GM12878 (cell line): ENCODE measurements around the gene CD40LG. TPM values are rescaled to one million over a fixed set of nuclear protein-coding genes. Genes with fewer than 3 reads are reported as not detected.

Experiments used
- ATAC-seq: fragments of 200-7000 bp; cut with Tn5 transposase; 3 replicates; pipeline ENCODE4 v1.9.1; 2020; ENCODE audit warnings: mild to moderate bottlenecking, moderate library complexity
- BruUV-seq: library from RNA; stranded (reverse); fragments of 400-500 nt; replicated peaks from 2 replicates; lab custom pipeline; 2021; lab: Mats Ljungman, UMichigan
- CTCF ChIA-PET: fragments of 300-600 bp; sonication (Branson Sonifier 250); formaldehyde crosslinking; extraction: SDS; loops from one replicate; lab custom pipeline; 2021; ENCODE audit warnings: inconsistent platforms; lab: Yijun Ruan, JAX
- POLR2A ChIA-PET: fragments of 350-600 bp; formaldehyde crosslinking; extraction: SDS; loops from one replicate; lab custom pipeline; 2021; ENCODE audit warnings: inconsistent platforms; lab: Charles Lee
- RAD21 ChIA-PET: fragments of 300-600 bp; sonication (Branson Sonifier 250); formaldehyde crosslinking; loops from one replicate; lab custom pipeline; 2023; ENCODE audit warnings: antibody characterized with exemption; ENCODE audit not compliant: unreplicated experiment; lab: Charles Lee
- SMC1A ChIA-PET: fragments of 300-600 bp; sonication (Branson Sonifier 250); formaldehyde crosslinking; loops from one replicate; lab custom pipeline; 2023; ENCODE audit not compliant: unreplicated experiment, uncharacterized antibody; lab: Charles Lee
- DNase-seq: peaks from one replicate; pipeline ENCODE4 v3.0.0-alpha.2; 2011; ENCODE audit warnings: low read depth, low spot score
- FAIRE-seq: peaks from 3 replicates; lab custom pipeline; 2011; peaks lifted over from hg19 to GRCh38; lab: Jason Lieb, UNC
- H2AFZ ChIP-seq: 2 replicates; pipeline ENCODE4 v1.6.0; 2011; ENCODE audit warnings: low read depth, low read length, control low read depth; ENCODE audit not compliant: control insufficient read depth
- H3K27ac ChIP-seq: 2 replicates; pipeline ENCODE4 v1.5.1; 2011; ENCODE audit warnings: control low read depth; ENCODE audit not compliant: control insufficient read depth, insufficient read depth
- H3K27me3 ChIP-seq, 2 experiments: replicated peaks in 1 of 2; 2 replicates each; pipeline versions ENCODE4 v1.6.0 to v1.6.1; 2011; ENCODE audit warnings: low read length in 1 of 2; ENCODE audit not compliant: control insufficient read depth in 2 of 2, insufficient read depth in 2 of 2
- H3K36me3 ChIP-seq, 2 experiments: 2 replicates each; pipeline ENCODE4 v1.5.1; 2011; ENCODE audit warnings: low read length in 1 of 2; ENCODE audit not compliant: control insufficient read depth in 2 of 2, insufficient read depth in 2 of 2
- H3K4me1 ChIP-seq: 2 replicates; pipeline ENCODE4 v1.6.1; 2011; ENCODE audit warnings: mild to moderate bottlenecking, low read length, moderate library complexity, mixed read lengths; ENCODE audit not compliant: control insufficient read depth, insufficient read depth
- H3K4me2 ChIP-seq: 2 replicates; pipeline ENCODE4 v1.6.0; 2011; ENCODE audit warnings: control low read depth; ENCODE audit not compliant: control insufficient read depth, insufficient read depth
- H3K4me3 ChIP-seq: fragments of 200-600 bp; sonication (generic); 2 replicates; pipeline ENCODE4 v1.5.1; 2016
- H3K79me2 ChIP-seq: 2 replicates; pipeline ENCODE4 v1.6.0; 2011; ENCODE audit warnings: low read length; ENCODE audit not compliant: control insufficient read depth, insufficient read depth
- H3K9ac ChIP-seq: 2 replicates; pipeline ENCODE4 v1.8.0; 2011; ENCODE audit warnings: low read length, control low read depth, mixed read lengths; ENCODE audit not compliant: control insufficient read depth, insufficient read depth
- H3K9me3 ChIP-seq: replicated peaks from 3 replicates; pipeline ENCODE4 v1.5.1; 2011; ENCODE audit warnings: mild to moderate bottlenecking, low read length; ENCODE audit not compliant: control insufficient read depth, insufficient read depth
- H4K20me1 ChIP-seq: 2 replicates; pipeline ENCODE4 v1.6.0; 2011; ENCODE audit not compliant: control insufficient read depth, insufficient read depth
- BRCA1 ChIP-seq: IDR thresholded peaks from 2 replicates; pipeline ENCODE4 v1.6.1; 2011; ENCODE audit warnings: low read depth, low read length, improper control_type of control experiment
- KLF5 ChIP-seq: fragments of 450-650 bp; IDR thresholded peaks from 2 replicates; pipeline ENCODE4 v1.6.1; 2014; ENCODE audit warnings: mild to moderate bottlenecking; ENCODE audit not compliant: partially characterized antibody
- MEF2A ChIP-seq: IDR thresholded peaks from 2 replicates; pipeline ENCODE4 v1.6.1; 2011; ENCODE audit warnings: low read depth, mild to moderate bottlenecking, low read length, moderate library complexity; ENCODE audit not compliant: insufficient read depth
- SREBF2 ChIP-seq: IDR thresholded peaks from 2 replicates; pipeline ENCODE4 v1.6.1; 2012; ENCODE audit warnings: mild to moderate bottlenecking, low read length
- WGBS: methylation state at CpG from one replicate; pipeline ENCODE4 v1.1.6; 2016; ENCODE audit warnings: low lambda C conversion rate; ENCODE audit not compliant: insufficient replicate concordance, insufficient coverage; ENCODE audit errors: missing lambda C conversion rate; 5-methylcytosine and 5-hydroxymethylcytosine counted together
- in situ Hi-C: fragments of 300-500 bp; cut with MboI; formaldehyde crosslinking; loops from 9 replicates; pipeline ENCODE4 v1.14.3; 2018; ENCODE audit warnings: mixed read lengths
- intact Hi-C: fragments of 100-400 bp; cut with micrococcal nuclease; formaldehyde crosslinking; loops from one replicate; pipeline ENCODE4 v1.14.2; 2022; ENCODE audit not compliant: unreplicated experiment
- polyA plus RNA-seq, 11 experiments: library from polyadenylated mRNA; depleted of rRNA in 4 of 11; unstranded in 6 of 11; stranded (reverse) in 5 of 11; fragments of >200 nt; fragmentation: Nextera tagmentation in 4 of 11; fragmentation: Illumina TruSeq in 1 of 11; extraction: Ambion mirVana in 4 of 11; extraction: Trizol in 1 of 11; gene quantifications; 1 replicate in 1 of 11; 2 replicates in 10 of 11; pipeline versions ENCODE4 v1.2.1 to v1.2.3, GENCODE V29; 2011 to 2016; ENCODE audit warnings: inconsistent platforms in 2 of 11, missing spikeins in 2 of 11, low read depth in 1 of 11
- total RNA-seq, 4 experiments: library from RNA; depleted of rRNA in 3 of 4; stranded (reverse); fragments of >200 nt in 3 of 4; fragmentation: Illumina TruSeq in 1 of 4; extraction: Trizol in 1 of 4; gene quantifications; 2 replicates each; pipeline versions ENCODE4 v1.2.1 to v1.2.3, GENCODE V29; 2013 to 2021
- TF ChIP-seq, protein P1 (sequence below), 3 experiments: IDR thresholded peaks in 2 of 3; conservative IDR thresholded peaks in 1 of 3; 2 replicates each; pipeline ENCODE4 v1.5.1; 2011; ENCODE audit warnings: low read depth in 3 of 3, low read length in 3 of 3, mild to moderate bottlenecking in 3 of 3, control low read depth in 2 of 3, moderate library complexity in 2 of 3, inconsistent platforms in 1 of 3, mixed read lengths in 1 of 3; ENCODE audit not compliant: control insufficient read depth in 2 of 3, insufficient read depth in 1 of 3; ENCODE audit errors: extremely low read depth in 1 of 3

Gene CD40LG
- total and polyA plus RNA-seq, 10 of the 15 experiments (the other 5 are each of a cell fraction or from before 2014, with no cell fraction given): 0.04 to 0.21 (median 0.11) TPM; not detected in 6

DNA sequence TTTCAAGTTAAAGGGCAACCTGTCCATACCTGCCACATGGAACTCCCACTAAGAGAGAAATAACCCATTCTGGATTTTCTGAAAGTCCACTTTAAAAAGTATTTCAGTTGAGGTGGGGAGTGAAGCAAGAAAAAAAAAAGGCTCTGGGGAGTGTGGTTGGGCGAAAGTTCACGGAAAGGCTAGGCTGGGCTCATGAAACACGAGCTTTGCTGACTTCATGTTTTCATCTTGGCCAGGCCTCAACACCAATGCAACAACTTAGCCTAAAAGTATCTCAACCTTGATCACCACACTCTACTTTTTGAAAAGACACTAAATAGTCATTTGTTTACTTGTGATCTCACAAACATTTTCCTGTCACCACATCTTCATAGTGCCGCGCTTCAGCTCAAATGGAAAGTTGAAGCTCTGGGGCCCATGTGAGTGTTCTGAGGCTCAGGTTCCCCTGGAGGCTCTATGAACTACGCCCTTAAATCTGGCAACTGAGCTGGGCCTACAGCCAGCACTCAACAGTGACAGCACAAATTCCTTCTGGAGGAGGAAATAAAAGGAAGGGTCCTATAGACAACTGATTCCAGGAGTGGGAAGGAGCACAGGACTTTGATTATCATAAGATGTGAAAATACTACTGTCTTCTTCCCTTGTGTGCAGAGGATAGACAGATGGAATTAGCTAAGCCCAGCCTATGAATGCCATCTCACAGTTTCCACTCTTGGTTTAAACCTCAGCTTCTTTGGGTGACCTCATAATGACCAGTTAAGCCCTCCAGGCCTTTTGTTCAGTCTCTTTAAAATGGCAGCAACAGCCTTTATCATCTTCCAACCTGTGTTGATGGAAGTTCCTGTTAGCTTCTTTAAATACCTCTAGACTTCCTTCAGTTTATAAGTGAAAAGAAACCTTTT, 5.1 kb downstream of the CD40LG start:
- no TSS peak for BruUV-seq
- no peaks in the 10 kb centered on the region for H3K9me3 ChIP-seq
- CTCF ChIA-PET: no interaction called here
- intact Hi-C loops (no loop called here), in situ Hi-C loops (no loop called here)
- no peaks in the 10 kb centered on the region for H3K36me3 ChIP-seq
- POLR2A ChIA-PET: no interaction called here
- 26% methylated on average over 6 of the region's 6 CpGs for WGBS
- no peak for ATAC-seq
- RAD21 ChIA-PET: no interaction called here
- H3K27ac ChIP-seq: no peak overlapping the region
- no peak overlapping the region for H3K4me2 ChIP-seq
- 0 out of 2 replicates have a peak, but pooled peaks cover under 1% of the 10 kb centered on the region for H3K4me1 ChIP-seq
- no peak overlapping the region for H3K9ac ChIP-seq
- DNase-seq: no peak
- H3K27me3 ChIP-seq: 0 out of 4 replicates have a peak, but pooled peaks cover 0 to 3% of the 10 kb centered on the region in 2 experiments
- no peaks in the 10 kb centered on the region for H3K79me2 ChIP-seq
- no peak overlapping the region for H3K4me3 ChIP-seq
- TF ChIP-seq KLF5 (no peak), BRCA1 (no peak), MEF2A (no peak), SREBF2 (no peak)
- TF ChIP-seq, protein P1, sequence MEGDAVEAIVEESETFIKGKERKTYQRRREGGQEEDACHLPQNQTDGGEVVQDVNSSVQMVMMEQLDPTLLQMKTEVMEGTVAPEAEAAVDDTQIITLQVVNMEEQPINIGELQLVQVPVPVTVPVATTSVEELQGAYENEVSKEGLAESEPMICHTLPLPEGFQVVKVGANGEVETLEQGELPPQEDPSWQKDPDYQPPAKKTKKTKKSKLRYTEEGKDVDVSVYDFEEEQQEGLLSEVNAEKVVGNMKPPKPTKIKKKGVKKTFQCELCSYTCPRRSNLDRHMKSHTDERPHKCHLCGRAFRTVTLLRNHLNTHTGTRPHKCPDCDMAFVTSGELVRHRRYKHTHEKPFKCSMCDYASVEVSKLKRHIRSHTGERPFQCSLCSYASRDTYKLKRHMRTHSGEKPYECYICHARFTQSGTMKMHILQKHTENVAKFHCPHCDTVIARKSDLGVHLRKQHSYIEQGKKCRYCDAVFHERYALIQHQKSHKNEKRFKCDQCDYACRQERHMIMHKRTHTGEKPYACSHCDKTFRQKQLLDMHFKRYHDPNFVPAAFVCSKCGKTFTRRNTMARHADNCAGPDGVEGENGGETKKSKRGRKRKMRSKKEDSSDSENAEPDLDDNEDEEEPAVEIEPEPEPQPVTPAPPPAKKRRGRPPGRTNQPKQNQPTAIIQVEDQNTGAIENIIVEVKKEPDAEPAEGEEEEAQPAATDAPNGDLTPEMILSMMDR (IDR thresholded peaks at IDR 0.05 in 2 of 3, conservative IDR thresholded peaks at IDR 0.05 in 1 of 3; ENCODE audit: control insufficient read depth in 2 of 3, extremely low read depth in 1 of 3, insufficient read depth in 1 of 3, low read depth in 3 of 3, low read length in 3 of 3): no peak
- no peak overlapping the region for H2AFZ ChIP-seq
- no peak for FAIRE-seq
- no peaks in the 10 kb centered on the region for H4K20me1 ChIP-seq
- SMC1A ChIA-PET: no interaction called here
